GM23338 (cell line): ENCODE data around the gene LAMTOR5.

Experiments used
- CREB1 ChIP-seq: fragments of 250-450 bp; sonication (Bioruptor Pico); IDR thresholded peaks from 2 replicates; pipeline ENCODE4 v1.5.0; 2020; ENCODE audit warnings: low read depth, mild to moderate bottlenecking, moderate library complexity
- EZH2 ChIP-seq: fragments of 200-600 bp; sonication (generic); IDR thresholded peaks from one replicate; pipeline ENCODE4 v1.8.0; 2017; ENCODE audit warnings: antibody characterized with exemption, mild to moderate bottlenecking, low read depth; ENCODE audit not compliant: unreplicated experiment
- EZH2phosphoT487 ChIP-seq: fragments of 200-600 bp; sonication (generic); IDR thresholded peaks from one replicate; pipeline ENCODE4 v1.8.1; 2018; ENCODE audit warnings: antibody characterized with exemption; ENCODE audit not compliant: unreplicated experiment
- JUNB ChIP-seq: IDR thresholded peaks from one replicate; pipeline ENCODE4 v1.6.1; 2016; ENCODE audit warnings: antibody characterized with exemption; ENCODE audit not compliant: unreplicated experiment
- POLR2AphosphoS5 ChIP-seq: IDR thresholded peaks from 2 replicates; pipeline ENCODE4 v1.6.1; 2016; ENCODE audit warnings: antibody characterized with exemption, low read depth
- ZNF114 ChIP-seq: fragments of 250-450 bp; sonication (Bioruptor Pico); IDR thresholded peaks from 2 replicates; pipeline ENCODE4 v1.5.0; 2020; ENCODE audit warnings: mild to moderate bottlenecking, moderate library complexity
- TF ChIP-seq, protein P1 (sequence below), 2 experiments: fragments of 200-600 bp in 1 of 2; sonication (generic) in 1 of 2; conservative IDR thresholded peaks; 2 replicates each; pipeline versions ENCODE4 v1.5.1 to v1.6.1; 2016 to 2017; ENCODE audit warnings: antibody characterized with exemption in 2 of 2, low read depth in 2 of 2, mild to moderate bottlenecking in 2 of 2, moderate library complexity in 1 of 2
- TF ChIP-seq, protein P2 (sequence below): IDR thresholded peaks from one replicate; pipeline ENCODE4 v1.6.1; 2018; ENCODE audit warnings: antibody characterized with exemption; ENCODE audit not compliant: unreplicated experiment

DNA sequence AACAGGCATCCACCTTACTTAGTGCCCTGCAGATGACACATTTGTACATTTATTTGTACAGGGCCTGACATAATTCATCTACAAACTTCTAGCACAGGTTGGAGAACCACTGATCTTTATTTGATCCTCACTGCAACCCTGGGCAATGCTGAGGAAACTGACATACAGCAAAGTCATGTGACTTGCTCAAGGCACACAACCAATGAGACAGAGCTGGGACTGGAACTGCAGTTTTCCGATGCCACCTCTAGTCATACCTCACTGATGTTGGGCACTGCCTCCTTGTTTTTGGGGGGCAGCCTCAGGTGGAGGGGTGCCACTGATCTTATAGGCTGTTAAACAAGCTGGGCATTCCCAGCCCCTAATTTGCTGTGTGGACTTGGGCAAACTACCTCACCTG, 46.8 kb upstream of the LAMTOR5 start:
- no peak for TF ChIP-seq EZH2
- TF ChIP-seq POLR2AphosphoS5: no peak
- TF ChIP-seq, protein P1, sequence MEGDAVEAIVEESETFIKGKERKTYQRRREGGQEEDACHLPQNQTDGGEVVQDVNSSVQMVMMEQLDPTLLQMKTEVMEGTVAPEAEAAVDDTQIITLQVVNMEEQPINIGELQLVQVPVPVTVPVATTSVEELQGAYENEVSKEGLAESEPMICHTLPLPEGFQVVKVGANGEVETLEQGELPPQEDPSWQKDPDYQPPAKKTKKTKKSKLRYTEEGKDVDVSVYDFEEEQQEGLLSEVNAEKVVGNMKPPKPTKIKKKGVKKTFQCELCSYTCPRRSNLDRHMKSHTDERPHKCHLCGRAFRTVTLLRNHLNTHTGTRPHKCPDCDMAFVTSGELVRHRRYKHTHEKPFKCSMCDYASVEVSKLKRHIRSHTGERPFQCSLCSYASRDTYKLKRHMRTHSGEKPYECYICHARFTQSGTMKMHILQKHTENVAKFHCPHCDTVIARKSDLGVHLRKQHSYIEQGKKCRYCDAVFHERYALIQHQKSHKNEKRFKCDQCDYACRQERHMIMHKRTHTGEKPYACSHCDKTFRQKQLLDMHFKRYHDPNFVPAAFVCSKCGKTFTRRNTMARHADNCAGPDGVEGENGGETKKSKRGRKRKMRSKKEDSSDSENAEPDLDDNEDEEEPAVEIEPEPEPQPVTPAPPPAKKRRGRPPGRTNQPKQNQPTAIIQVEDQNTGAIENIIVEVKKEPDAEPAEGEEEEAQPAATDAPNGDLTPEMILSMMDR (conservative IDR thresholded peaks at IDR 0.05; ENCODE audit: low read depth in 2 of 2): no peak
- TF ChIP-seq EZH2phosphoT487: no peak
- TF ChIP-seq JUNB: no peak
- TF ChIP-seq, protein P2, sequence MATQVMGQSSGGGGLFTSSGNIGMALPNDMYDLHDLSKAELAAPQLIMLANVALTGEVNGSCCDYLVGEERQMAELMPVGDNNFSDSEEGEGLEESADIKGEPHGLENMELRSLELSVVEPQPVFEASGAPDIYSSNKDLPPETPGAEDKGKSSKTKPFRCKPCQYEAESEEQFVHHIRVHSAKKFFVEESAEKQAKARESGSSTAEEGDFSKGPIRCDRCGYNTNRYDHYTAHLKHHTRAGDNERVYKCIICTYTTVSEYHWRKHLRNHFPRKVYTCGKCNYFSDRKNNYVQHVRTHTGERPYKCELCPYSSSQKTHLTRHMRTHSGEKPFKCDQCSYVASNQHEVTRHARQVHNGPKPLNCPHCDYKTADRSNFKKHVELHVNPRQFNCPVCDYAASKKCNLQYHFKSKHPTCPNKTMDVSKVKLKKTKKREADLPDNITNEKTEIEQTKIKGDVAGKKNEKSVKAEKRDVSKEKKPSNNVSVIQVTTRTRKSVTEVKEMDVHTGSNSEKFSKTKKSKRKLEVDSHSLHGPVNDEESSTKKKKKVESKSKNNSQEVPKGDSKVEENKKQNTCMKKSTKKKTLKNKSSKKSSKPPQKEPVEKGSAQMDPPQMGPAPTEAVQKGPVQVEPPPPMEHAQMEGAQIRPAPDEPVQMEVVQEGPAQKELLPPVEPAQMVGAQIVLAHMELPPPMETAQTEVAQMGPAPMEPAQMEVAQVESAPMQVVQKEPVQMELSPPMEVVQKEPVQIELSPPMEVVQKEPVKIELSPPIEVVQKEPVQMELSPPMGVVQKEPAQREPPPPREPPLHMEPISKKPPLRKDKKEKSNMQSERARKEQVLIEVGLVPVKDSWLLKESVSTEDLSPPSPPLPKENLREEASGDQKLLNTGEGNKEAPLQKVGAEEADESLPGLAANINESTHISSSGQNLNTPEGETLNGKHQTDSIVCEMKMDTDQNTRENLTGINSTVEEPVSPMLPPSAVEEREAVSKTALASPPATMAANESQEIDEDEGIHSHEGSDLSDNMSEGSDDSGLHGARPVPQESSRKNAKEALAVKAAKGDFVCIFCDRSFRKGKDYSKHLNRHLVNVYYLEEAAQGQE: no peak
- no peak for TF ChIP-seq ZNF114
- no peak for TF ChIP-seq CREB1 (CRISPR knock-in tag)
